ENCODE measurements around the gene PORCN.
A peak's percentile ranks its signal among the peaks of the same experiment; 100 is the strongest.

Gene PORCN

GRCh38 chrX:48508400-48509244 lies at the start of gene PORCN:
TSS of gene PORCN (plus strand) at chrX:48508992. CDS start at chrX:48509821, 829 bp downstream.
- peak; percentile 60 to 89 (median 74) for DNase-seq

DNA sequence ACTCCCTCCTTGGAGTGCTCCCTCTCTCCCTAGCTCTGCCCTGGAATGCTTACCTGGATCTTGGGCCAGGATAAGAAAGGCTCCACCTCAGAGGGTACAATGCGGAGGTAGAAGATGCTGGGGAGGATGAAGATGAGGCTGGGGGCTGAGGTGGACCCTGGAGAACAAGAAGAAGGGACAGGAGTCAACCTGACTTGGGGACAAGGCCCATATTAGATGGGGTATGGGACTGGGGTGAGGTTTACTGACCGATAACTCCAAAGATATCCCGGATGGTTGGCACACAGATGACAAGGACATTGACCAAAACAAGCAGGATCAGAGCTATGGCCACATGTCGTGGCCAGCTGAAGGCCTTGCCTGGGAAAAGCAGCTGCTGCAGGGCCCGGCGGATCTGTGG lies 49.3 kb upstream of the PORCN start:
- no peak for DNase-seq

GRCh38 chrX:48460031-48460430 lies 48.8 kb upstream of the PORCN start:
- no peak for DNase-seq

GRCh38 chrX:48460606-48461005 lies 48.2 kb upstream of the PORCN start:
- DNase-seq: no peak

- no peak for DNase-seq
These were observed 47.0 kb upstream of the PORCN start for GRCh38 chrX:48461830-48462229.

DNA sequence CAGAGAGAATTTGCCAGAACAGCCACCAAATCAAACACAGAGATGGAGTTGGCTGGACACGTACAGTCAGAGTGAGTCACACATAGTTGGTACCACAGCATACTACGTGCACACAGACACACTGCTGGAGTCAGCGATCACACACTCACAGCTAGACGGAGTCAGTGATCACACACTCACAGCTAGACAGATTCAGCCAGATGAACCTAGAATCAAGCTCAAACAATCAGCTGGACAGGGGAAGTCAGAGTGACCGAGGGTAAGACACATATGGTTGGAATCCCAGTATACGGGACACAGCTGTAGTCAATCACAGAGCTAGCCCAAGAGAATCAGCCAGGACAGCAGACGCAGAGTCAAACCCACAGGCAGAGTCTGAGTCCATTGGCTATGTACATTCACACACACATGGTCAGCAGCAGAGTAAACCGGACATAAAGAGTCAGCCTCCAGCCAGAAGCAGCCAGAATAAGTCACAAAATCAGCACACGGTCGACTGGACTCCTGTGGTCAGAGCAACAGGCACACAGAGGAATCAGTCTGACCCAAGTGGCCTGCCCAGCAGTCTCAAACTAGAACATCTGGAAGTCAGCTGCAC lies 43.4 kb upstream of the PORCN start:
- DNase-seq: no peak

GRCh38 chrX:48466696-48467095 lies 42.1 kb upstream of the PORCN start:
- DNase-seq: no peak

- DNase-seq: no peak
These were observed 41.5 kb upstream of the PORCN start for GRCh38 chrX:48467281-48467761.

DNA sequence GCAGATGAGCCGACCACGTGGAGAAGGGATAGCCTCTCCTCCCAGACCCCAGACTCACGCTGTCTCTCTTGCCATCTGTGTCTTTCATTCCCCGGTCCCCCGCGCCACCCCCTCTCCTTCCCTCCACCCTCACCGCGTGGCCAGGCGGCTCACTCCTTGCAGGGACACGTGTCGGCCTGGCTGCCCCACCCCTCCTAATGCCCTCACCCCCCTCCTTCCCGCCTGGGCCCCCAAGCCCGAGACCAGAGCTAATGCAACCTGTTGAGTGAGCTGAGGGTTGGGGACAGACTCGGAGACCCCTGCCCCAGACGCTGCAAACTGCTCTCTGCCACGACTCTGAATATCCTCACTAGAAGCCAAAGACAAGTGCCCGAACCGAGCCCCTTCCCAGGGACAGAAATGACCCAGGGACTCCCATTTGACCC lies 40.5 kb upstream of the PORCN start:
- peak in 1 of 3 donors; percentile 8 for DNase-seq

GRCh38 chrX:48468693-48469691 lies 39.8 kb upstream of the PORCN start:
- DNase-seq: peak in 2 of 3 donors; percentile 23 to 35

DNA sequence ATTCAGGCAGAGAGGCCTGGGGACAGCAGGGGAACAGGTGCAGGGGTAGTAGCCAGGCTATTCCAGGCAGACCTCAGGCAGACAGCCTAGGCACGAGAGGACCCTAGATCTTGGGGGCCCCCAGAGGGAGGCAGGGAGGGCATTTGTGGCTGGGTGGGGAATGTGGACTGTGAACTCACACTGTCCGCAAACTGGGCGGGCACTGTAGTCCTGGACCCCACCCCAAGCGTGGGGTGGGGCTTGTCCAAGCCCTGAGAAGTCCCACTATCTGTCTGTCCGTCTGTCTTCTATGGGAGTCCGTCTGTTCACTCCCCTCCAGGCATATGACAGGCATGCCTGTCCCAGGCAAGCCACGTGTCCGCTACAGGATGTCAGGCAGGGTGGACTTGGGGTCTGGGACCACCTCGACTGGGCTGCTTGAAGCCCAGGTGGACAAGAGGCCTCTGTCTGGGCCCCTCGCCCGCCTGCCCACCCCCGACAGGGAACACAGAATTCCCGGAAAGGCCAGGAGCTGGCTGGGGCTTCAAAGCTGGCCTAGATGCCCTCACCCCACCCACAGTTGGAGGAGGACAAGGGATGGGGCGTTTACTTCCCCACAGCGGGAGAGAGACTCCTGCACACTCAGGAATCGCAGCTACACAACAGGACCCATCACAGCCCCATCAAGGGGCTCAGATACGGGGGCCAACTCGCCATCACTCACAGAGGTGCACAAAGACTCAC lies 38.5 kb upstream of the PORCN start, which contains the start of gene SLC38A5:
TSS of gene SLC38A5 (minus strand) at position 151 of the 723 bp plus-strand sequence. CDS start 2,336 bp downstream, outside the sequence.
- DNase-seq: no peak

- DNase-seq: no peak
These were observed 38.0 kb upstream of the PORCN start for GRCh38 chrX:48470833-48471118.

DNA sequence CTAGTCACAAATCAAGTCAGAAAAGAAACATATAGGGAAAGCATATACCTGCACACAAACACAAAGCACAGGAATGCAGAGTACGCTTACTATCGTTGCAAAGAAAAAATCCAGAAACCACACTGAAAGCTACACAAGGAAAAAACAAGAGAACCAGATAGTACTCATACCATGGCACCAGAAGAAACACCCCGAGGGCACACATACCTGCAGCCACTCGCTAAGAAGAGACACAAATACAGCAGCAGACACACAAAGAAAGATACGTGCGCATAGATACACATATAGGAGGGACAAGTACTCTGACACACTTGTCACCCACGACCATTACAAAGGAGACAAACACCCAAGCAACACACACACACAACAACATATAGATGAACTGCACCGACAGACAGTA lies 37.3 kb upstream of the PORCN start:
- DNase-seq: no peak

GRCh38 chrX:48472225-48472624 lies 36.6 kb upstream of the PORCN start:
- no peak for DNase-seq

GRCh38 chrX:48472851-48473703 lies 35.7 kb upstream of the PORCN start:
- DNase-seq: no peak

GRCh38 chrX:48473704-48473990 lies 35.1 kb upstream of the PORCN start:
- no peak for DNase-seq

DNA sequence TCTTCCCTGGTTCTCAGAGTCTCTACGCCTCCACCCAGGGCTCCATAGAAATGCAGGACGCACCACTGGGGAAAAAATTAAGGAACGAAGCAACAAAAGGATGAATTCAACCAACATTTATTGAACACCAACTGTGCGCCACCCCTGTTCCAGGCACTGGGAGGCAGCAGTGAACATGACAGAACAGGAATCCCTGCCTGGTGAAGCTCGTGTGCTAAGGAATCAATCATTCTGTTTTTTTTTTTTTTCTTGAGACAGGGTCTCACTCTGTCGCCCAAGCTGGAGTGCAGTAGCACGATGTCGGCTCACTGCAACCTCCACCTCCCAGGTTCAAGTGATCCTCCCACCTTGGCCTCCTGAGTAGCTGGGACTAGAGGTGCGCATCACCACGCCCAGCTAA lies 34.7 kb upstream of the PORCN start:
- DNase-seq: peak in 1 of 3 donors; percentile 36

- DNase-seq: no peak
These were observed 34.2 kb upstream of the PORCN start for GRCh38 chrX:48474581-48474980.

- DNase-seq: no peak
These were observed 33.5 kb upstream of the PORCN start for GRCh38 chrX:48475296-48475695.

DNA sequence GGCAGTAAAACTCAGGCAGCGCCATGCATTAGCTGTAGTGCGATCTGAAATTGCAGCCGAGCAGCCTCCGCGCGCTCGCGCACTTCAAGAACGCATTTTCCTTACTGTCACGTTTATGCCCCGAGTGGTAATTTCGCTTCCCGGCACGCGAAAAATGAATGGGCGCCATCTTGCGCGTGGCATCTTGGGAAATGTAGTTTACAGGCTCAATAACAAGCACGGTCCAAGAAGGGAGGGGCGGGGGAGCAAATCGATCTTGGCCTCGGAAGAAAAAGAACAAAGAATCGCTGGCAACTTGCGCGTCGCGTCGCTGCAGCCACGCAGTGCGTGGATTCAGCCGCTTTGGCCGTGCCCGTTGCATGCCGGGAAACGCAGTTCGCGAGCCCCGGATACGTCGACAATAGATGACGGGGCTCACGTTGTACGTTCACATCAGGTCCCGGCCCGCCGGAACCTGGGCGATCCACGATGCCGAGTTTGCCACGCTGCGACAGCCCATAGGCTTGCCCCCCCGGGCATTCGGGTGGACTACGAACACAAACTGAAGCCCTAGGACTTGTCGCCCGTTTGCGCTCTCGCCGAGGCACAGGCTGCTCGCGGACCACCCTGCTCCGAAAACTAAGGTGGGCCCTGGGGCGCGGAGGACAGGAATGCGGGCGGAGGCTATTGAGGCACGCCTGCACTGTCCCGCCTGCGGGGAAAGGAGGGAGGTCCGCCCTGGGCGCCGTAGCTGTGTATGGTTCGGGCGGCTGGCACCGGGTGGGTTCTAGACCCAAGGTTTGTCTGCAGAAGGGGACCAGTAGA lies 32.8 kb upstream of the PORCN start, which contains the start of gene FTSJ1:
TSS of gene FTSJ1 (plus strand) at position 426 of the 804 bp plus-strand sequence. CDS start 1,849 bp downstream, outside the sequence.
- DNase-seq: peak; percentile 83 to 87 (median 84)

Data from suppressor macrophage treated with lipopolysaccharide for 1 hour (primary cell).